HK-2 (cell line): ENCODE data around the gene CPNE7.

Experiments
- DNase-seq: peaks from one replicate; pipeline ENCODE4 v3.0.0-alpha.2; 2018; ENCODE audit not compliant: unreplicated experiment

CPNE7 gene

DNA sequence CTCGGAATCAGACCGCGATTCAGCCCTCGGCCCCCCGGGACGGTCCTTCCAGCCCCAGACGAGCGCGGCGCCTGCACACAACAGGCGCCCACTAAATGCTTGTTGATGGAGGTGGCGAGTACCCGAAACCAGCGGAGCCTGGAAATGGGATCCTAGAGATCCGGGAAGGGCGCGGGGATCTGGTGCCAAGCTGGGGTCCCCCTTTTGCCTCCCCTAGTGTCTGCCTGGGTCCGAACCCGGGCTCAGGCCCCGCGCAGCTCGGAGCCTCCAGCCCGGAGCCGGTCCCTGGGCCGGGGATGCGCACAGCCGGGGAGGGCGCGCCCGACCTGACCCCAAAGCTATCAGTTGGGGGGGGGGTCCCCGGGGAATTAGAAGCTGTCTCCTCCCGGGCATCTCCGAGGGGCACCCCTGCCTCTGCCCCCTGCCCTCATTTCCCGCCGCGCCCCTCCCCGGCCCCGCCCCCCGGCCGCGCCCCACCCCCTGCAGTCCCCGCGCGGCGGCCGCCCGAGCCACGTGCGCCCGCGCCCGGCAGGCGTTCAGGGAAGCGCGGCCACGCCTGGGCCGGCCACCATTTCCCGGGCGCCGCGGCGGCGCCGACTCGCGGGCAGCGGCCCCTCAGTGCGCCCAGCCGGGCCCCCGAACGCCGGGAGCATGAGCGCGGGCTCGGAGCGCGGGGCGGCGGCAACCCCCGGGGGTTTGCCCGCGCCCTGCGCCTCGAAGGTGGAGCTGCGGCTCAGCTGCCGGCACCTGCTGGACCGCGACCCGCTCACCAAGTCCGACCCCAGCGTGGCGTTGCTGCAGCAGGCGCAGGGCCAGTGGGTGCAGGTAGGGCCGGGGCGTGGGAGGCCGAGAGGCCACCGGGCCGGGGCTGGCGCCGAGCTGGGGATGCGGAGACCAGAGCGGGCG, at the start of gene CPNE7:
TSS of gene CPNE7 (plus strand) at position 512 of the 906 bp plus-strand sequence. CDS start at position 652, 140 bp downstream.
- no peak for DNase-seq

DNA sequence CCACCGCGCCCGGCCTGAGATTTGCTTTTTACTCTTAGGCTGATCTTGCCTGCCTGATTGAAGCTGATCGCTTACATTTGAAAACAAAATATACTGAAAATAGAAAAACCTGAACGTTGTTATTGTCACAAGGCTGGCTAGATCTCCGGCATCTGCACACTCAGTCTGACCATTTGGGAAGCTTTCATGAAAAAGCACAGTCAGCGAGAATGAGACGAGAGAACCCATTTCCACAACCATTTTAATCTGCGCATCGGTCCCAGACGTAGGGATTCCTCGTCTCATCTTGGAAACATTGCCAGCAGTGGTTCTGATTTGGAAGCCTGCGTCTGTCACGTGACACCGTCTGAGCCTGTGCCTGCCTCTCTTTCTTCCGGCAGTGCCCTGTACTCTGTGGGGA, 46.5 kb upstream of the CPNE7 start:
- no peak for DNase-seq

DNA sequence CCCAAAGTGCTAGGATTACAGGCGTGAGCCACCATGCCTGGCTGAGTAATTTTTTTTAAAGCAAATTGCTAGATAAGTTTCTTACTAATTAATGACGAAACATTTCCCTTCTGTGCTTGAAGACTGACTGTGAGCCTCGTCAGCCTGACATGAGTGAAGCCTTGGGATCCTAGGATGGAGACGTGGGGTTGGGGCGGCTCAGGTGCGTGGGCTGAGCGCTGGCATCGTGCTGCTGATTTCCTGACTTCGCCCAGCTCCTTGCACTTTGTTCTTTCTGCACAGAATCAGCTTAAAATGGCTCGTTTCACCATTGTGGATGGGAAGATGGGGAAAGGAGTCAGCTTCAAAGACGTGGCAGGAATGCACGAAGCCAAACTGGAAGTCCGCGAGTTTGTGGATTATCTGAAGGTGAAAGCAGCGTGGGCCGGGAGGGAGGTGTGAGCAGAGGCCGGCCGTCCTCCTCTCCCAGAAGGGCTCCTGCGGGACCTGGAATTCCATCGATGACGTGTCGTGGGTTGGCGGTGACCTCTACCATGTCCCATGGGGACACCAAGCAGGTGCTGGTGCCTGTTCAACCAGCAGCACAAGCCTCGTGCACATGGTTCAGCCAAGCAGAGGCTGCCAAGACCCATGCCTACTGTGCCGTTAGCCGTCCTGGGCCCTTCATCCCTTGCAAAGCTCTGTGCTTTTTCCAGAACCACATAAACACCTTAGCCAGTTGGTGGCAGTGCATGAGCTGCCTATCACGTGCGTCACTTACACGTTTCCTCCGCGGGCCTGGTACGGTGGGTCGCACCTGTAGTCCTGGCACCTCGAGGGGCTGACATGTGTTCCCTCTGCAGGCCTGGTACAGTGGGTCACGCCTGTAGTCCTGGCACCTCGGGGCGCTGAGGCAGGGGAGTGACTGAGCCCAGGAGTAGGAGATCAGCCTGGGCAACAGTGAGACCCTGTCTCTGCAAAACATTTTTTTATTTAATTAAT, 44.9 kb upstream of the CPNE7 start:
- DNase-seq, result no peak

GRCh38 chr16:89531821-89532526, 43.6 kb upstream of the CPNE7 start:
- no peak for DNase-seq

GRCh38 chr16:89534252-89534756, 41.3 kb upstream of the CPNE7 start:
- DNase-seq, result no peak

GRCh38 chr16:89536371-89536770, 39.2 kb upstream of the CPNE7 start:
- no peak for DNase-seq

DNA sequence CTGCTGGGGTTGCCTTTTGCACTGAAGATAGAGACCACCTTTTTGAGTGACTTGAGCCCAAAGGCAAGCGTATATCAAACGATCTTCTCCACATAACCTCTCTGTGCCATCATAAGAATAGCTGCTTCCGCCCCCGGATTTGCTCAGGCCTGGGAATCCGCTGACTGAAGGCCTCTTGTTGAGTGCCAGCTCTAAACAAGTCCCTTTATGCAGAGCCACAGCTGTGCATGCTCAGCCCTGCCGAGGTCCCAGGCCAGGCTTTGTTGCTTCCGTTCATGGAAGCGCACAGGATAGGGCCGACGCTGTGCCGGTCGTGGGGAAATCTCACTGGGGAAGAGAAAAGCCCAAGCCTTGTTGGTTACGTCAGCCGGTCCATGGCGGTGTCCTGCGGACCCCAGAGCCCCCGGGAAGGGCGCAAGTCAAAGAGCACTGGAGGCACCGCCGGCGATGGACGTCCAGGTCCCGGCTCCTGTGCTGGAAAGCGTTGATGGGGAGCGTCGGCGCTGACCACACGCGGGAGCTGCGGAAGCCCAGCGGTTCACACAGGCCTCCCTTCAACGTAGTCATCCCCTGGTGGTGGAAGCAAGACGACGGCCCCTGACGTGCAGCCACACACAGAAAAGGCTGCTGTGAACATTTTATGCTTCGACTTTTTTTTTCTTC, 38.5 kb upstream of the CPNE7 start:
- DNase-seq, result no peak

- no peak for DNase-seq
Observed at GRCh38 chr16:89537549-89537925, 38.0 kb upstream of the CPNE7 start.

GRCh38 chr16:89538286-89538685, 37.3 kb upstream of the CPNE7 start:
- DNase-seq, result no peak

DNA sequence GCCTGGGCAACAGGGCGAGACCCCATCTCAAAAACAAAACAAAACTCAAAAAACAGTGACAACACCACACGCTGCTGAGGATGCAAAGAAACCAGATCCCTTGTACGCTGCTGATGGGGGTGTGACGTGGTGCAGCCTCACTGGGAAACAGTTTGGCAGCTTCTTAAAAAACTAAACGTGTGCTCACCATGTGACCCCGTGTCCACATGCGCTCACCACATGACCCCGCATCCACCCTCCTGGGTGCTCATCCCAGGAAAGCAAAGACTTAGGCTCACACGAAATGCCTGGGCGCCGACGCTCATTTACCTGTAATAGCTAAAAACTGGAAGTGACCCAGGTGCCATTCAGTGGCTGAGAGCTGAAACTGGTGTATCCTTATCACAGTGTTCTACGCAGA, 35.0 kb upstream of the CPNE7 start:
- DNase-seq, result no peak

GRCh38 chr16:89541792-89542191, 33.8 kb upstream of the CPNE7 start:
- DNase-seq, result no peak

DNA sequence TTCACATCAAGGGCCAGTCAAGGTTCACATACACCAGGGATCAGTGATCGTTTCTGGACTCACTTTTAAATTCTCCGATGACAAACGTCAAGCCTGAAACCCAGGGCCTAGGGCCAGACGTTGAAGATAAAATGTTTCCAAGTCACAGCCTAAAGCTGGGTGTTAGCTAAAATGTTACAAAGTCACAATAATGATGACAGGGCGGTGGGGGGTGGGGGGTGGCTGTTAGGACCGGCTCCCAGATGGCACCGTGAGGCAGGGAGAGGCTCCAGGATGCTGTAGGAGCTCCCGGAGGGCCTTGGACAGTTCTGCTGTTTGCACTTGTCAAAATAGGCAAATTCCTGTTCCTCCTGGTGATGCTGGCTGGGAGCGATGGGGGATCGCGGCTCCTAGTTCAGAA, 31.4 kb upstream of the CPNE7 start:
- DNase-seq, result no peak

DNA sequence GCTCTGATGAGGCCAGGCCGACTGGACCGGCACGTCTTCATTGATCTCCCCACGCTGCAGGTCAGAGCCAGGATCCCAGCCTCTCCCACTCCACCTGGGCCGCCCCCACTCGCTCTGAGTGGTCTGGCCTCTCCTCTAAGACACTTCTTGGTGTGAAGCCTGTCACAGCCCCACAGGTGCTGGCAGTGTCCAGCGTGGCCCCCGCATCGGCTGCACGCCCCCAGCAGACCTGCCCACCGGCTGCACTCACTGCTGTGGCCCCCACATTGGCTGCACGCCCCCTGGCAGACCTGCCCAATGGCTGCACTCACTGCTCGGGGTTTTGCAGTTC, 30.9 kb upstream of the CPNE7 start:
- no peak for DNase-seq

GRCh38 chr16:89545044-89545830, 30.3 kb upstream of the CPNE7 start:
- no peak for DNase-seq

GRCh38 chr16:89545831-89546574, 29.6 kb upstream of the CPNE7 start:
- DNase-seq, result no peak

DNA sequence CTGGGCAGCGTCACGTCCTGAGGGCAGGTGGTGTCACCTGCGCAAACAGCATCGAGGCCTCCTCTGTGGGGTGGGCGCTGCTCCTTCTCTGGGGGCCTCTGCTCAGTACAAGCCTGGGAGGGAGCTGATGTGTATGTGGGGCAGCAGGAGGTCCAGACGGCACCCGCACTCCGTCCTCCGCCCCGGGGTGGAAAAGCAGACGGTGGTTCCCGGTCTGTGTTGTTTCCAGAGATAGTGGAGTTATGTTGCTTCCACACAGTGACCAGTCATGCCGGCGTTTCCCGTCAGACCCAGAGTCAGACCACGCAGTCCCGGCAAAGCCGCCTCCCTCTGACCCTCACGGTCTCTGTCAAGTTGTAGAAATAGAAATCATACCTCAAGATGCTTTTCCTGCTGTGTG, 28.8 kb upstream of the CPNE7 start:
- DNase-seq, result no peak

DNA sequence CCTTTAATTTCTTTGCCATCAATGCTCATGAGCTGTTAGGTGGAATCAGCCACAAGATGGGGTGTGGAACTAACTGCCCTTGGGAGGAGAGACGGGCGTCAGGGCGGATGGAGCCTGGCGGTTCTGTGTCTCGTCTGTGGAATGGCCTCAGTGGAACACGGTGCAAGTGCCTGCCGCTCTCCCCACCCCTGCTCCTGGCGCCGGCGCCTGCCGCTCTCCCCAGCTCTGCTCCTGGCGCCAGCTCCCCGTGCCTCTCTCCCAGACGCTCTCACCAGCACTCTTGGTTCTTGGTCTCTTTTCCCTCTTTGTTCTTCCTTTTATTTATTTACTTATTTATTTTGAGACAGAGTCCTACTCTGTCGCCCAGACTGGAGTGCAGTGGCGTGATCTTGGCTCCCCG, 28.3 kb upstream of the CPNE7 start:
- DNase-seq, result no peak

GRCh38 chr16:89547860-89548259, 27.7 kb upstream of the CPNE7 start:
- no peak for DNase-seq

GRCh38 chr16:89548344-89549006, 27.1 kb upstream of the CPNE7 start:
- DNase-seq, result no peak
